C4-2B (cell line): ENCODE results near the gene IL4I1.

Experiments used
- ZFX ChIP-seq: fragments of 450-650 bp; IDR thresholded peaks from 2 replicates; pipeline ENCODE4 v1.6.1; 2017
- TF ChIP-seq, protein P1 (sequence below): fragments of 450-650 bp; conservative IDR thresholded peaks from 2 replicates; pipeline ENCODE4 v1.5.1; 2017; ENCODE audit warnings: mild to moderate bottlenecking

DNA sequence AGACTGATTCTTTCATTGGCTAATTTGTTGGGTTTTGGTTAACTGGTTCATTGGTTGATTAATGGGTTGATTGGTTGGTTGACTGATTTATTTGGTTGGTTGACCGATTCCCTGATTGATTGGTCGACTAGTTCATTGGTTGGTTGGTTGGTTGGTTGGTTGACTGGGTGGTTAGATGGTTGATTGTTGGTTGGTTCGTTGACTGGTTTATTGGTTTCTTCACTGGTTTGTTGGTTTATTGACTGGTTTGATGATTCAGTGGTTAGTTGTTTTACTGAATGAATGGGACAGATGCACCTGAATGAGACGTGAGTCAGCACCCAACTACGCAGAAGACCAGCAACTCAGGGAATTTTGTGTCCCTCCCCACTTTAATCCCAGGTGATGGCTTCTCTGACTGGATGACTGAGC lies 35.4 kb upstream of the IL4I1 start:
- TF ChIP-seq, protein P1, sequence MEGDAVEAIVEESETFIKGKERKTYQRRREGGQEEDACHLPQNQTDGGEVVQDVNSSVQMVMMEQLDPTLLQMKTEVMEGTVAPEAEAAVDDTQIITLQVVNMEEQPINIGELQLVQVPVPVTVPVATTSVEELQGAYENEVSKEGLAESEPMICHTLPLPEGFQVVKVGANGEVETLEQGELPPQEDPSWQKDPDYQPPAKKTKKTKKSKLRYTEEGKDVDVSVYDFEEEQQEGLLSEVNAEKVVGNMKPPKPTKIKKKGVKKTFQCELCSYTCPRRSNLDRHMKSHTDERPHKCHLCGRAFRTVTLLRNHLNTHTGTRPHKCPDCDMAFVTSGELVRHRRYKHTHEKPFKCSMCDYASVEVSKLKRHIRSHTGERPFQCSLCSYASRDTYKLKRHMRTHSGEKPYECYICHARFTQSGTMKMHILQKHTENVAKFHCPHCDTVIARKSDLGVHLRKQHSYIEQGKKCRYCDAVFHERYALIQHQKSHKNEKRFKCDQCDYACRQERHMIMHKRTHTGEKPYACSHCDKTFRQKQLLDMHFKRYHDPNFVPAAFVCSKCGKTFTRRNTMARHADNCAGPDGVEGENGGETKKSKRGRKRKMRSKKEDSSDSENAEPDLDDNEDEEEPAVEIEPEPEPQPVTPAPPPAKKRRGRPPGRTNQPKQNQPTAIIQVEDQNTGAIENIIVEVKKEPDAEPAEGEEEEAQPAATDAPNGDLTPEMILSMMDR: no peak
- TF ChIP-seq ZFX: no peak
